ENCODE data around the gene TUBD1.
"Not testable (repeated sequence)": the region's sequence is repeated elsewhere in the genome, so short reads cannot be mapped to it uniquely, and the experiment has no call there.

Gene TUBD1

GRCh38 chr17:59842901-59843652, 49.7 kb downstream of the TUBD1 start:
- peak; percentile 30 for FAIRE-seq

DNA sequence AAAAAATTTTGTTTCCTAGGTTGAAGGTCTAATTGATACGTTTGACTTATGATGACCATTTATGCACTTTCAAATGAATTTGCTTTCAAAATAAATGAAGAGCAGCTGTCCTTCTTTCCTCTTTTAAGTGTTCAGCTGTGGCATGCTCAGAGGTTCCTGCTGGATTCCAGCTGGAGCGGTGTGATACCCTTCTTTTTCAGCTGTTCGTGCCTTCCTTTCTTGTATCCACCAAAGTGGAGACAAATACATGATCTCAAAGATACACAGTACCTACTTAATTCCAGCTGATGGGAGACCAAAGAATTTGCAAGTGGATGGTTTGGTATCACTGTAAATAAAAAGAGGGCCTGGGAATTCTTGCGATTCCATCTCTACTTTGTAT, 50.9 kb downstream of the TUBD1 start:
- not testable (repeated sequence) for FAIRE-seq

DNA sequence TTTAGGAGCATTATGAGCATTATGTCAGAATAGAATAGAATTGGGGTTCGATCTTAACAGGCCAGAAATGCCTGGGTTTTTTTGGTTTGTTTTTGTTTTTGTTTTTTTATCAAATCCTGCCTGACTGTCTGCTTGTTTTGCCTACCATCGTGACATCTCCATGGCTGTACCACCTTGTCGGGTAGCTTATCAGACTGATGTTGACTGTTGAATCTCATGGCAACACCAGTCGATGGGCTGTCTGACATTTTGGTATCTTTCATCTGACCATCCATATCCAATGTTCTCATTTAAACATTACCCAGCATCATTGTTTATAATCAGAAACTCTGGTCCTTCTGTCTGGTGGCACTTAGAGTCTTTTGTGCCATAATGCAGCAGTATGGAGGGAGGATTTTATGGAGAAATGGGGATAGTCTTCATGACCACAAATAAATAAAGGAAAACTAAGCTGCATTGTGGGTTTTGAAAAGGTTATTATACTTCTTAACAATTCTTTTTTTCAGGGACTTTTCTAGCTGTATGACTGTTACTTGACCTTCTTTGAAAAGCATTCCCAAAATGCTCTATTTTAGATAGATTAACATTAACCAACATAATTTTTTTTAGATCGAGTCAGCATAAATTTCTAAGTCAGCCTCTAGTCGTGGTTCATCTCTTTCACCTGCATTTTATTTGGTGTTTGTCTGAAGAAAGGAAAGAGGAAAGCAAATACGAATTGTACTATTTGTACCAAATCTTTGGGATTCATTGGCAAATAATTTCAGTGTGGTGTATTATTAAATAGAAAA, 51.5 kb downstream of the TUBD1 start:
- FAIRE-seq: not testable (repeated sequence)

DNA sequence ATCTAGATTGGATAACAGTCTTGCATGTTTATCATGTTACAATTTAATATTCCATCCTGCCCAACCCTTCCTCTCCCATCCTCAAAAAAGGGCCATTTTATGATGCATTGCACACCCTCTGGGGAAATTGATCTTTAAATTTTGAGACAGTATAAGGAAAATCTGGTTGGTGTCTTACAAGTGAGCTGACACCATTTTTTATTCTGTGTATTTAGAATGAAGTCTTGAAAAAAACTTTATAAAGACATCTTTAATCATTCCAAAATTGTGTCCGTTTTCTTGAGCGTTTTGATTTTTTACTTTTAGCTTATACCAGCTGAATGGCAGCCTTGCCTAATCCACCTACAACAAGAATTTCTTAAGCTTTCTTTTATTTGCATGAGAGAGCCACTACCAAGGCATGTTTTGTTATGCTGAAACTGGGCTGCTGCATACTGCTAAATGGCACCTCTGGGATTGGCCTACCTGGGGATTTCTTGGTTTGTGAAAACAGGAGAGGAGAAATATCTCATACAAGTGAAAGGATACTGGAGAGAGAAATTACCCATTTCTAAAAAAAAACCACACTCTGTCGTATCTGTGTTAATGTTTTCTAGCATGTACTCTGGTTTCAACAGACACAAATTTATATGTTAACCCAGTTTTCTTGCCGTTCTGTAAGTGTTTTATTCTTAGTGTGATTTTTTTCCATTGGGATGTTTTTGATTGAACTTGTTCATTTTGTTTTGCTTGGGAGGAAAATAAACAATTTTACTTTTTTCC, 52.2 kb downstream of the TUBD1 start:
- FAIRE-seq: no peak

DNA sequence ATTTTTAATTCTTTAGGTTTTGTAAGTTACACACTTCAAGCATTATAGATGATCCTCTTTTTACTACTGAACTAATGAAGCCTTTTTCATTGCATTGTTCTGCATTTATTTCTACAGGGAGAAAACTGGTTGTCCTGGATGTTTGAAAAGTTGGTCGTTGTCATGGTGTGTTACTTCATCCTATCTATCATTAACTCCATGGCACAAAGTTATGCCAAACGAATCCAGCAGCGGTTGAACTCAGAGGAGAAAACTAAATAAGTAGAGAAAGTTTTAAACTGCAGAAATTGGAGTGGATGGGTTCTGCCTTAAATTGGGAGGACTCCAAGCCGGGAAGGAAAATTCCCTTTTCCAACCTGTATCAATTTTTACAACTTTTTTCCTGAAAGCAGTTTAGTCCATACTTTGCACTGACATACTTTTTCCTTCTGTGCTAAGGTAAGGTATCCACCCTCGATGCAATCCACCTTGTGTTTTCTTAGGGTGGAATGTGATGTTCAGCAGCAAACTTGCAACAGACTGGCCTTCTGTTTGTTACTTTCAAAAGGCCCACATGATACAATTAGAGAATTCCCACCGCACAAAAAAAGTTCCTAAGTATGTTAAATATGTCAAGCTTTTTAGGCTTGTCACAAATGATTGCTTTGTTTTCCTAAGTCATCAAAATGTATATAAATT, 53.0 kb downstream of the TUBD1 start:
- no peak for FAIRE-seq

DNA sequence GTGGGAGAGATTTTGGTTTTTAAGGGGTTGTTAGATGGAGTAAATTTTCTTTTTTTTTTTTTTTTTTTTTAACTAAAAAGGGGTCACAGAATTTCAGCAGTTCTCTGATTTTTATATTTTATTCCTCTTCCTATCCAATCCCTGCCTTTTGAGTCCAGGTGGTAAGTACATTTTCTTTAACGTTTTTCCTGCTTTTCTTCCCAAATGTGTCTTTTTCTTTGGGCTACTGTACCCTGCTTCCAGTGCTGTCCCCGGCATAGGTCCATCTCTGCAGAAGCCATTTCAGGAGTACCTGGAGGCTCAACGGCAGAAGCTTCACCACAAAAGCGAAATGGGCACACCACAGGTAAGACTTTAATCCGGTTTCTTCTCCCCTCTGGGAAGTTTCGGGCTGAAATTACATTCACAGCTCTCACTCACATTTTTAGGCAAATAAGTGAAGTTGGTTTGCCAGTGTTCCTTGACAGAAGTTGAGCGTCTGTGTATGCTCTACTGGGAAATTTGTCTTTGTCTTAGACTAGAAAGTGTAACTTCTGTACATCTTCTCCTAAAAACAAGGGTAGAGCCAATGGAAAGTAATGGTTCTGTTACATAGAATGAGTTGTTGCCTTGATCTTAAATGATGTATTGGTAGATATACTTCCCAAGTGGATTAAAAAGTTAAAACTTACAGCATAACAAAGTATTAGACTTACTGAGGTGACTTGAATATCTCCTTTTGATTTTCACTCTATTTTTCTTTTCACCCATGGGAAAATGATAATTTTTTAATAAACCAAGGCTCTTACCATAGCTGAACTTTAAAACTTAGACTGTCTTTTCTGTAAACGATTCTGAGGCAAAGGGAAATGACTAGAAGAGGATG, 54.5 kb downstream of the TUBD1 start:
- FAIRE-seq: no peak

- FAIRE-seq: peak; percentile 99
These were observed 55.3 kb downstream of the TUBD1 start for GRCh38 chr17:59837308-59838051.

- no peak for FAIRE-seq
These were observed 59.8 kb downstream of the TUBD1 start for GRCh38 chr17:59832883-59833379.

DNA sequence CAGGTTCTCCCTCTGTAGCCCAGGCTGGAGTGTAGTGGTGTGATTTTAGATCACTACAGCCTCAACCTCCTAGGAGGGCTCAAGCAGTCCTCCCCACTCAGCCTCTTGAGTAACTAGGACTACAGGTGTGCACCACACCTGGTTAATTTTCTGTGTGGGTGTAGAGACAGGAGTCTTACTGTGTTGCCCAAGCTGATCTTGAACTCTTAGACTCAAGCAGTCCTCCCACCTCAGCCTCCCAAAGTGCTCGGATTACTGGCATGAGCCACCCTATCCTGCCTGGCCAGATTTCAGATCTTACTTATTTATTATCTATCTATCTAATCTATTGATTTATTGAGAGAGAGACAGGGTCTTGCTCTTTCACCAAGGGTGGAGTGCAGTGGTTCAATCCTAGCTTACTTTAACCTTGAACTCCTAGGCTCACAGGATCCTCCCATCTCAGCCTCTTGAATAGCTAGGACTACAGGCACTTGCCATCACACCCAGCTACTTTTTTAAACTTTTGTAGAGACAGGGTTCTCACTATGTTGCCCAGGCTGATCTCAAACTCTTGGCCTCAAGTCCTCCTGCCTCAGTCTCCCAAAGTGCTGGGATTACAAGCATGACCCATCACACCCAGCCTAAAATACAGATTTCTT, 61.8 kb downstream of the TUBD1 start:
- no peak for FAIRE-seq

DNA sequence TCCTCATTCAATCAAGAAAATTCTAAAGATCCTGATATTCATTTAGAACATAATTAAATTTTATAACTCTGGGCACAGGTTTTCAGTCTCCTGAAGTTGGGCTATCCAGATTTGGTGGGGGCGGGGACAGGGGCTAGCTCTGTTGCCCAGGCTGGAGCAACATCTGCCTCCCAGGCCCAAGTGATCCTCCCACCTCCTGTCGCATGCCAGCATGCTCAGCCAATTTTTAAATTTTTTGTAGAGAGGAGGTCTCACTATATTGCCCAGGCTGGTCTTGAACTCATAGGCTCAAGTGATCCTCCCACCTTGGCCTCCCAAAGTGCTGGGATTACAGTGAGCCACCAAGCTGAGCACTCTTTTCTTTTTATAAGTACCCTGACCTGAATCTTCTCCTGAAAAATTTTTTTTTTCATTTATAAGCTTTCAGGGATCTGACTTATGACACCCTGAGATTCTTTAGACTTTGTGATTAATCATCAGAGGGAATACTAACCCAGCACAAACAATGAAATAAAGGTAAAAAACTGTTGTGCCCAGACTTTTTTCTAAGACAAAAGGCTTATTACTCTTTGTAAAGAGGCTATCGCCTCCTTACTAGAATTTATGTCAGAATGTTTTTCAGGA, 62.6 kb downstream of the TUBD1 start:
- FAIRE-seq: no peak

DNA sequence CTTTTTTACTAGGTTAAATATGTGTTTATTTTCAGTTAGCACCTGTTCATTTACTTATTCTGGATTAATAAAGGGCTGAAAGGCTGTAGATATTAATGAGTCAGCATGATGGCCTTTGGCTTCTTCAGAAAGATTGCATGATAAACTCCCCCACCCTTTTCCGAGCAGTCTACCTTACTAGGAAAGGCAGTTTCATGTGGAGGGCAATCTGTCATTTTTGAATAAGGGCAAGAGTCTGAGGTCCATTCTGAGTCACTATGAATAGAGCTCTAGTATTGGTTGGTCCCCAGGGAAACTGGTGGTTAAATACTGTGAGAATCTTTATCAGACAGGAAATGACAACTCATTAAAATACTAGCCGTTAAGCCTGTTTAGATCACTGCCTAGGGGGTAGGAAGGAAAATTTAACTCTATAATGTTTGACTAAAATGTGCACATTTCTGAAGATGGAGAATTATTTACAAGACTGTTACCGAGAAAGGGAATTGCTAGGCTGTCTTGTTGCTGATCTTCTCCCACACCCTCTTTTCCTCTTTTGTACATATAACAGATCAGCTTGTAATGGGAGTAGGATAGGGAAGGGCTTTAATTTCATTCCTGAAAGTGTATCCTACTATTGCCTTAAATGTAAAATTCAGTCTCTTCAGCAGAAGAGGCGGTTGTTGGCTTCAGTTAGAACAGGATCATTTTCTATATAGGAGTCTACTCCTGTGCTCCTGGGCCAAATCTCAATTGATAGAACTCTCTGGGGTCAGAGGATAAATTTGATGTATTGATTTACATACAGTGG, 63.3 kb downstream of the TUBD1 start:
- peak; percentile 98 for FAIRE-seq

DNA sequence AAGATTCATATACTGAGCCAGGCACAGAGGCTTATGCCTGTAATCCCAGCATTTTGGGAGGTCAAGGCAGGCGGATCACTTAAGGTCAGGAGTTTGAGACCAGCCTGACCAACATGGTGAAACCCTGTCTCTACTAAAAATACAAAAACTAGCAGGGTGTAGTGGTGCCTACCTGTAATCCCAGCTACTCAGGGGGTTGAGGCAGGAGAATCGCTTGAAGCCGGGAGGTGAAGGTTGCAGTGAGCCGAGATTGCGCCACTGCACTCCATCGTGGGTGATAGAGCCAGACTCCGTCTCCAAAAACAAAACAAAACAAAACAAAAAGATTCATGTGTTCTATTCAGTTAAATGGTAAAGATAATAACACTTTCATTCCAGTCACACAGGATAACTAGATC, 63.9 kb downstream of the TUBD1 start:
- not testable (repeated sequence) for FAIRE-seq

DNA sequence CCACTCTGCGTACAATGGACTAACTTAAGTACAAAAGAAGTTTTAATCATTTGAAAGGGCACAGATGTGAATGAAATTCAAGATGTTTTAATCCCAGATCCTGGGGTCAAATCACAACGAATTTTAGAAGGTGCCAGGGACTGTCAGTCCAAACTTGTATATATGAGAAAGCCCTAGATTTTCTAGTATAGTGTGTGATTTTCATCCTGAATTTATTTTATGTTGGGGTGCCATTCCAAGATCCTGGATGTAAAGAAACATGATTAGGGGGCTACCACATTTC, 64.3 kb downstream of the TUBD1 start:
- FAIRE-seq: peak; percentile 68

- FAIRE-seq: peak; percentile 91
These were observed 64.8 kb downstream of the TUBD1 start for GRCh38 chr17:59827721-59828477.

- FAIRE-seq: no peak
These were observed 65.9 kb downstream of the TUBD1 start for GRCh38 chr17:59826706-59827453.

DNA sequence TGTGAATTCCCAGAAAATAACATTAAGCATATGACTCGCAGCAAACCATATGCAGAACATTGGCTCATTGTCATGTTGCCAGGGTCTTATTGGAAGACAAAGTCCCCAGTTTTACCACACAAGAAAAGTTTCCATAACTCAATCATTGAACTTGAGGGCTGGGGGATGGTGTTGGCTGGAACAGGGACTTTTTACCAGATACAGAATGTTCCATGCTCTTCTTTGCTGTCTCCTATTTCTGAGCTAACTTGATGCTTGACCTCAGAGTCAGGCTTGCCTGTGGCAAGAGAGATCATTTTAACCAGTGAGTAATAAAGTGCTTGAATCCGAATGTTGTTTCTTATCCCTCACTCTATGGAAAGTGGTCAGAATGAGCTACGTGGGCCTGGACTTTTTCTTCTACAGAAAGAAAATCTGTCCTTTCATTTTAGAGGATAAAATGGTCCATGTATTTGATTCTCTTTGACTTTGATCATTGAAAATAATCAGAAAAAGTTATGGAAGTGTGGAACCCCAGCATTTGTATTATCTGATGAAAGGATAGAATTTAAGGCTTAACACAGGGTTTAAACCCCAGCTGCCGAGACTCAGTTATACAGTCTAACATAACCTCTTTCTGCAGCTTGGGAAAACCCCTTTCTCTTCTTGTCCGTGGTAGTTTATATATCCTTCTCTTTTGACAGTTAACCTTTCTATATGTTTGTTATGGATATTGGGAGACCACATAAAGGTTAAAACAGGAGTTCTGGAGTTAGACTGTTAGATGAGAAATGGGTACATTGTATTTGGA, 67.0 kb downstream of the TUBD1 start:
- FAIRE-seq: peak; percentile 99

DNA sequence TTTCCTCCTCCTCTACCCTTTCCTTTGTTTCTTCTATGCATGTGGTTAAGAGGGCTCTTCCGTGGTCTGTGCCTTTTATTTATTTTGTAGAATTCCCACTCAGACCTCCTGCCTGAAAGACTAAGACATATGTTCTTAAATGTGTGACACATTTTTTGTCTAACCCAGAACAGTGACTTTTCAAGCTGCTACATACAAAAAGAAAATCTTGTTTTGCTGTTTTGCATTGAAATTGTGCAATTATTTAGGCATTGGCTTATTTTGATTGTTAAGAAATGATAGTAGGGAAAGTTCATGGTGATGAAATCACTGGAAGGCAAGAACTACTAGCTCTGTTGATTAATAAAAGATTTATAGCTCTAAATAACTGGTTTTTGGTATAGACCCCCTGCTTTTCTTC, 76.8 kb downstream of the TUBD1 start:
- FAIRE-seq: no peak
